ENCODE measurements around the gene DRD4. TPM values are rescaled to one million over a fixed set of nuclear protein-coding genes. Genes with fewer than 3 reads are reported as not detected.

The DRD4 gene
- total and polyA plus RNA-seq, 9 of the 15 experiments (the other 6 are each of a cell fraction or from before 2014, with no cell fraction given) = 0.04 to 0.95 (median 0.21) TPM; not detected in 5

GRCh38 chr11:635945-636510, 1.0 kb upstream of the DRD4 start (continued):
- no peak for TF ChIP-seq RAD21 (CRISPR knock-in tag; conservative IDR thresholded peaks at IDR 0.05 in 1 of 2, IDR thresholded peaks at IDR 0.05 in 1 of 2)
- TF ChIP-seq E2F5 (CRISPR knock-in tag; IDR thresholded peaks at IDR 0.05) = no peak
- TF ChIP-seq ZFP30 (CRISPR knock-in tag; IDR thresholded peaks at IDR 0.05; ENCODE audit: borderline replicate concordance) = no peak
- no peak for TF ChIP-seq MLX (CRISPR knock-in tag; conservative IDR thresholded peaks at IDR 0.05)
- no peak for TF ChIP-seq ZBTB17 (CRISPR knock-in tag; IDR thresholded peaks at IDR 0.05)
- TF ChIP-seq ZNF224 (CRISPR knock-in tag; IDR thresholded peaks at IDR 0.05) = no peak
- TF ChIP-seq MGA (IDR thresholded peaks at IDR 0.05) = no peak
- no peak for TF ChIP-seq SIN3B (IDR thresholded peaks at IDR 0.05; ENCODE audit: low read depth)
- no peak for TF ChIP-seq TEAD4 (IDR thresholded peaks at IDR 0.05; ENCODE audit: low read length)
- TF ChIP-seq TEAD4 (CRISPR knock-in tag; IDR thresholded peaks at IDR 0.05; ENCODE audit: borderline replicate concordance) = no peak
- no peak for TF ChIP-seq FOXA3 (CRISPR knock-in tag; conservative IDR thresholded peaks at IDR 0.05 in 1 of 2, IDR thresholded peaks at IDR 0.05 in 1 of 2)
- no peak for TF ChIP-seq JUND (IDR thresholded peaks at IDR 0.05; ENCODE audit: borderline replicate concordance, low read depth, low read length)
- no peak for TF ChIP-seq JUND (tag; IDR thresholded peaks at IDR 0.05; ENCODE audit: borderline replicate concordance, low read depth, low read length)
